Muscle layer of duodenum (tissue), 2 donors: Measurements from ENCODE around the gene ZBED1.

Source experiments
- H3K27ac ChIP-seq: one replicate; pipeline ENCODE4 v1.7.0; 2013; ENCODE audit warnings: mild to moderate bottlenecking, low read length
- H3K27me3 ChIP-seq: one replicate; pipeline ENCODE4 v1.7.0; 2013; ENCODE audit warnings: low read depth, mild to moderate bottlenecking, control low read depth, low read length
- H3K36me3 ChIP-seq, 2 donors: one replicate each; pipeline ENCODE4 v1.7.0; 2013; ENCODE audit warnings: low read length in 2 of 2, control low read depth in 1 of 2, mild to moderate bottlenecking in 1 of 2; ENCODE audit not compliant: insufficient read depth in 2 of 2, control insufficient read depth in 1 of 2
- H3K4me1 ChIP-seq, 2 donors: one replicate each; pipeline ENCODE4 v1.7.0; 2013; ENCODE audit warnings: low read length in 2 of 2, mild to moderate bottlenecking in 2 of 2, control low read depth in 1 of 2, moderate library complexity in 1 of 2; ENCODE audit not compliant: insufficient read depth in 2 of 2, control insufficient read depth in 1 of 2
- H3K4me3 ChIP-seq, 2 donors: one replicate each; pipeline ENCODE4 v1.7.0; 2013; ENCODE audit warnings: low read length in 2 of 2, low read depth in 1 of 2, mild to moderate bottlenecking in 1 of 2
- H3K9me3 ChIP-seq, 2 donors: one replicate each; pipeline ENCODE4 v1.7.0; 2013; ENCODE audit warnings: low read length in 2 of 2, control low read depth in 1 of 2, mild to moderate bottlenecking in 1 of 2; ENCODE audit not compliant: control insufficient read depth in 1 of 2
- donor health status: healthy.

Gene ZBED1

DNA sequence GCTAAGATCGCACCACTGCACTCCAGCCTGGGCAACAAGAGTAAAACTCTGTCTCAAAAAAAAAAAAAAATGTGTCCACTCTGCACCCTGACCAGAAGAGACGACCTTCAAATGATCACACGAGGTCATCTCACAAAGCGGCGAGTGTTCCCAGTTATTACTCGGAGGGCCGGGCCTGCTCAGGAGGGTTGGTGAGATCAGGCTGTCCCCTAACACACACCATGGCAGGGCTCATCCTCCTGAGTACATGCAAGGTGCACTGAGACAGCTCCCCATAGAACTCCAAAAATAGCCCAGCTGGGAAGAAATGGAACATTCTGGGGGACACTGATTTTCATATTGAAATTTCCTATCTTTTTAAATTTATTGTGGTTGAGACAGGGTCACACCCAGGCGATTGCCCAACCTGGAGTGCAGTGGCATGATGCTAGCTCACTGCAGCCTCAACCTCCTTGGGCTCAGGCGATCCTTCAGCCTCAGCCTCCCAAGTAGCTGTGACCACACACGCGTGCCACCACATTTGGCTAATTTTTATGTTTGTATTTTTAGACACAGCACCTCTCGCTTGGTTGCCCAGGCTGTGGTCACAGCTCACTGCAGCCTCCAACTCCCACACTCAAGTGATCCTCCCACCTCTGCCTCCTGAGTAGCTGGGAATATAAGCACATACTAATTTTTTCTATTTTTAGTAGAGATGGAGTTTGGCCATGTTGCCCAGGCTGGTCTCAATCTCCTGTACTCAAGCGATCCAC, 51.5 kb downstream of the ZBED1 start:
- Histone ChIP-seq H3K36me3 (peaks cover 0 to 3% of the 10 kb centered on the region in 2 donors), H3K9me3 (no peaks in the 10 kb centered on the region)

DNA sequence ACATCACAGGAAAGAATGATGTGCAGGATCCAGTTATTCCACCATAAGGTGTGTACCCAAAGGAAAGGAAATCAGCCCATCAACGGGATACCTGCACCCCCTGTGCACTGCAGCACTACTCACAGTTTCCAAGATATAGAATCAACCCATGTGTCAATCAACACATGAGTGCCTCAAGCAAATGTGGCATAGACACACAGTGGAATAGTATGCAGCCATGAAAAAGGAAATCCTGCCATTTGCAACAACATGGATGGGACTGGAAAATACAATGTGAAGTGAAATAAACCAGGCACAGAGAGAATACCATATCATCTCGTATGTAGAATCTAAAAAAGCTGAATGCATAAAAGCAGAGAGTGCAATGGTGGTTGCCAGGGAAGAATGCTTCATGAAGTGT, 53.3 kb downstream of the ZBED1 start:
- no peak overlapping the region for H3K4me3 ChIP-seq
- H3K36me3 ChIP-seq, result peaks cover 0 to 1% of the 10 kb centered on the region in 2 donors
- H3K27ac ChIP-seq, result no peak overlapping the region
- peaks cover 0 to 13% of the 10 kb centered on the region in 2 donors for H3K4me1 ChIP-seq
- H3K9me3 ChIP-seq, result no peaks in the 10 kb centered on the region
- no peaks in the 10 kb centered on the region for H3K27me3 ChIP-seq

More for the DNA sequence above, 51.5 kb downstream of the ZBED1 start:
- no peak overlapping the region for H3K4me3 ChIP-seq
- H3K4me1 ChIP-seq, result peaks cover 0 to 13% of the 10 kb centered on the region in 2 donors
- H3K27me3 ChIP-seq, result no peaks in the 10 kb centered on the region
- no peak overlapping the region for H3K27ac ChIP-seq

DNA sequence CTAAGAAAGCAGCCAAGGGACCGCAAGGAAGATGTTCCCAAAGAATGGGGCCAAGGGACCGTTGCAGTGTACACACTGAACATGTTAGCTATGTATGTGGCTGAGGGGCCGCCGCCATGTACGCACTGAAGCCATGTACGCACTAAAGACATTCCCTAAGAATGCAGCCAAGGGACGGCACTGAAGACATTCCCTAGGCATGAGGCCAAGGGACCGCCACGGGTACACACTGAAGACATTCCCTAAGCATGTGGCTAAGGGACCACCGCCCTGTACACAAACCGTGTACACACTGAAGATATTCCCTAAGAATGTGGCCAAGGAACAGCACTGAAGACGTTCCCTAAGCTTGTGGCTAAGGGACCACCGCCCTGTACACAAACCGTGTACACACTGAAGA, 54.0 kb downstream of the ZBED1 start:
- no peak overlapping the region for H3K27ac ChIP-seq
- peaks cover 0 to 12% of the 10 kb centered on the region in 2 donors for H3K4me1 ChIP-seq
- H3K4me3 ChIP-seq, result no peak overlapping the region
- H3K36me3 ChIP-seq, result no peaks in the 10 kb centered on the region
- H3K27me3 ChIP-seq, result no peaks in the 10 kb centered on the region
- H3K9me3 ChIP-seq, result no peaks in the 10 kb centered on the region

DNA sequence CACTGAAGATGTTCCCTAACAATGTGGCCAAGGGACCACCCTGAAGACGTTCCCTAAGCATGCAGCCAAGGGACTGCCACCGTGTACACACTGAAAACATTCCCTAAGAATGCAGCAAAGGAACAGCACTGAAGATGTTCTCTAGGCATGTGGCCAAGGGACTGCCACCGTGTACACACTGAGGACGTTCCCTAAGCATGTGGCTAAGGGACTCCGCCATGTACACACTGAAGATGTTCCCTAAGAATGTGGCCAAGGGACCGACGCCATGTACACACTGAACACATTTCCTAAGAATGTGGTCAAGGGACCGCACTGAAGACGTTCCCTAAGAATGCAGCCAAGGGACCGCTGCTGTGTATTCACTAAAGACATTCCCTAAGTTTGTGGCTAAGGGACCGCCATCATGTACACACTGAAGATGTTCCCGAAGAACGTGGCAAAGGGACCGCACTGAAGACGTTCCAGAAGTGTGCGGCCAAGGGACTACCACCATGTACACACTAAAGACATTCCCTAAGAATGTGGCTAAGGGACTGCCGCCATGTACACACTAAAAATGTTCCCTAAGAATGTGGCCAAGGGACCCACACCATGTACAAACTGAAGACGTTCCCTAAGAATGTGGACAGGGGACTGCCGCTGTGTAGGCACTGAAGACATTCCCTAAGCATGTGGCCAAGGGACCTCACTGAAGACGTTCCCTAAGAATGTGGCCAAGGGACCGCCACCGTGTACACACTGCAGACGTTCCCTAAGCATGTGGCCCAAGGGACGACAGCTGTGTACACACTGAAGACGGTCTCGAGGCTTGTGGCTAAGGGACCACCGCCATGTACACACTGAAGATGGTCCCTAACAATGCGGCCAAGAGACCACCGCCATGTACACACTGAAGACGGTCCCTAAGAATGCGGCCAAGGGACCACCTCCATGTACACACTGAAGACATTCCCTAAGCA, 54.8 kb downstream of the ZBED1 start:
- Histone ChIP-seq H3K27ac (no peak overlapping the region), H3K4me3 (no peak overlapping the region), H3K9me3 (no peaks in the 10 kb centered on the region), H3K36me3 (no peaks in the 10 kb centered on the region), H3K27me3 (no peaks in the 10 kb centered on the region), H3K4me1 (peaks cover 0 to 4% of the 10 kb centered on the region in 2 donors)

DNA sequence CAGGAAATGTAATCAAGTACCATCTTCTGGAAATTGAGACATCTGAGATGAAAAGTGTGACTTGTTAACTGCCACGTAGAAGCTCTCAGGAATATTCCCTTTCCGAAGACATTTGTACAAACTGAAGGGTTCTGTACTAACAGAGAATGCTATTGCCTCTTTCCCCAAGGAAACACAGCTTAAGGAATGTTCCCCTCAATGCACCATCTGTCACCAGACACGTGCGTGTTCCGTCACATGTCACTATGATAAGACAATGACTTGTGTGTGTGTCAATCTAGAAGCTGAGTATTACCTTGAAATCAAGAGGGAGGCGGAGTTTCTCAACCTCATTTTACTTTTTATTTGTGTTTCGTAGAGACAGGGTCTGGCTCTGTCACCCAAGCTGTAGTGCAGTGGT, 58.1 kb downstream of the ZBED1 start:
- no peak overlapping the region for H3K4me3 ChIP-seq
- no peaks in the 10 kb centered on the region for H3K9me3 ChIP-seq
- no peaks in the 10 kb centered on the region for H3K27me3 ChIP-seq
- no peak overlapping the region for H3K27ac ChIP-seq
- no peaks in the 10 kb centered on the region for H3K4me1 ChIP-seq
- H3K36me3 ChIP-seq, result peaks cover 0 to 4% of the 10 kb centered on the region in 2 donors

DNA sequence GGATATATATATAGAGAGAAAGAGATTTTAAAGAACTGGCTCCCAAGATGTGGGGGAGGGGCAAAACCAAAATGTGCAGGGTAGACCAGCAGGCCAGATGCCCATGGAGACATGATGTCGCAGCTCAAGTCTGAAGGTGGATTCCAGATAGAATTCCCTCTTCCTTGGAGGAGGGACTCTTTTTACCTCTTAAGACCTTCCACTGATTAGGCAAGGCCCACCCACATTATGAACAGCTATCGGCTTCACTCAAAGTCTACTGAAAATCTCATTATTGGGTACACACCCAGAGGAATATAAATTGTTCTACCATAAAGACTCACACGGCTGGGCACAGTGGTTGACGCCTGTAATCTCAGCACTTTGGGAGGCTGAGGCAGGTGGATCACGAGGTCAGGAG, 59.3 kb downstream of the ZBED1 start:
- Histone ChIP-seq H3K4me1 (no peaks in the 10 kb centered on the region), H3K27ac (no peak overlapping the region), H3K4me3 (no peak overlapping the region), H3K27me3 (no peaks in the 10 kb centered on the region), H3K9me3 (no peaks in the 10 kb centered on the region), H3K36me3 (peaks cover 0 to 4% of the 10 kb centered on the region in 2 donors)

DNA sequence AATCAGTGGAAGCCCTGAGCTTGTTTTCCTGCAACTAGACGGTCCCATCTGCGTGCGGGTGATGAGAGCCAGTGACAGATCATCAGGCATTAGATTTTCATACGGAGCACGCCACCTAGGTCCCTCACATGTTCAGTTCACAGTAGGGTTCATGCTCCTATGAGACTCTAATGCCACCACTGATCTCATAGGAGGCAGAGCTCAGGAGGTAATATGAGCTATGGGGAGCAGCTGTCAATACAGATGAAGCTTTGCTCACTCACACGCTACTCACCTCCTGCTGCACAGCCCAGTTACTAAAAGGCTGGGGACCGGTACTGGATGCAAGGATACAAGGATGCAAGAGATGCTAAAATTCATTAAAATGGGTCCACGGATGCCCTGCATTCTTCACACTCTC, 61.2 kb downstream of the ZBED1 start:
- Histone ChIP-seq H3K27ac (no peak overlapping the region), H3K36me3 (peaks cover 0 to 4% of the 10 kb centered on the region in 2 donors)

More for the DNA sequence above, 61.2 kb downstream of the ZBED1 start:
- no peaks in the 10 kb centered on the region for H3K4me1 ChIP-seq
- H3K27me3 ChIP-seq, result no peaks in the 10 kb centered on the region
- no peak overlapping the region for H3K4me3 ChIP-seq
- no peaks in the 10 kb centered on the region for H3K9me3 ChIP-seq
